Testis (tissue), 2 donors: ENCODE results near the gene PDE10A.

Experiments used
- CTCF ChIP-seq, 3 experiments: fragments of 450-650 bp in 2 of 3; fragments of 200-600 bp in 1 of 3; sonication (generic) in 1 of 3; IDR thresholded peaks; one replicate each; pipeline ENCODE4 v1.5.1; 2016 to 2019; ENCODE audit warnings: antibody characterized with exemption in 3 of 3, mild to moderate bottlenecking in 2 of 3, moderate library complexity in 1 of 3
- POLR2A ChIP-seq: fragments of 450-650 bp; IDR thresholded peaks from one replicate; pipeline ENCODE4 v1.6.1; 2017; ENCODE audit warnings: antibody characterized with exemption, mild to moderate bottlenecking, moderate library complexity

GRCh38 chr6:165455488-165455887 is 207.6 kb downstream of the PDE10A start:
- TF ChIP-seq POLR2A (no peak), CTCF (IDR thresholded peaks at IDR 0.05) (no peak)
